PC-3 (cell line): Measurements from ENCODE around the gene GOSR1.

Source experiments
- CTCF ChIP-seq: fragments of 300-600 bp; sonication (generic); conservative IDR thresholded peaks from 2 replicates; pipeline ENCODE4 v1.5.1; 2017; ENCODE audit warnings: antibody characterized with exemption, low read depth, mild to moderate bottlenecking, low read length
- EZH2 ChIP-seq: fragments of 300-600 bp; sonication (generic); IDR thresholded peaks from one replicate; pipeline ENCODE4 v1.6.1; 2017; ENCODE audit warnings: antibody characterized with exemption, mild to moderate bottlenecking, low read length; ENCODE audit not compliant: unreplicated experiment

GRCh38 chr17:30477083-30477773 is at the start of gene GOSR1:
- TF ChIP-seq CTCF: peak; percentile 65
- no peak for TF ChIP-seq EZH2
